ENCODE results near the gene MCCC1. TPM values are rescaled to one million over a fixed set of nuclear protein-coding genes. Genes with fewer than 3 reads are reported as not detected.
A peak's percentile ranks its signal among the peaks of the same experiment; 100 is the strongest.

The MCCC1 gene
- 10 to 100 TPM; 24.0 to 25.1 TPM for total RNA-seq

- peaks cover 34% of the 10 kb centered on the region for H3K4me1 Mint-ChIP-seq
- POLR2A ChIA-PET: no interaction called here
- DNase-seq: peak; percentile 99
- no peaks in the 10 kb centered on the region for H3K27me3 Mint-ChIP-seq
- peaks cover 11% of the 10 kb centered on the region for H3K36me3 Mint-ChIP-seq (ENCODE audit: low read depth)
- CTCF ChIA-PET: interaction anchor here (1.0 to 1.4 kb wide), 2 partner anchors 14 to 22 kb away, joined by 3 to 7 read pairs; no protein-coding TSS in a partner anchor
- peak within 1 kb of the TSS; percentile 90 for H3K27ac Mint-ChIP-seq
- H3K9me3 Mint-ChIP-seq: no peaks in the 10 kb centered on the region
- H3K4me3 Mint-ChIP-seq: peak within 1 kb of the TSS; percentile 99
These were observed at the start of gene MCCC1 for GRCh38 chr3:183099026-183099837. Gene MCCC1 (minus strand): TSS chr3:183099496. CDS start chr3:183099440, 56 bp downstream.

GRCh38 chr3:183148056-183148455 lies 48.8 kb upstream of the MCCC1 start:
- H3K27me3 Mint-ChIP-seq: no peaks in the 10 kb centered on the region
- POLR2A ChIA-PET: no interaction called here
- H3K9me3 Mint-ChIP-seq: no peaks in the 10 kb centered on the region
- no peak overlapping the region for H3K27ac Mint-ChIP-seq
- no peak overlapping the region for H3K4me3 Mint-ChIP-seq
- H3K36me3 Mint-ChIP-seq (ENCODE audit: low read depth): peaks cover 23% of the 10 kb centered on the region
- no peak for DNase-seq
- no peaks in the 10 kb centered on the region for H3K4me1 Mint-ChIP-seq
- CTCF ChIA-PET: no interaction called here

GRCh38 chr3:183144363-183144762 lies 45.1 kb upstream of the MCCC1 start:
- no peak overlapping the region for H3K4me3 Mint-ChIP-seq
- H3K27ac Mint-ChIP-seq: no peak overlapping the region
- H3K4me1 Mint-ChIP-seq: no peaks in the 10 kb centered on the region
- no peaks in the 10 kb centered on the region for H3K9me3 Mint-ChIP-seq
- DNase-seq: no peak
- H3K27me3 Mint-ChIP-seq: no peaks in the 10 kb centered on the region
- peaks cover 15% of the 10 kb centered on the region for H3K36me3 Mint-ChIP-seq (ENCODE audit: low read depth)
- ChIA-PET CTCF (interaction anchor here (2.0 kb wide), 1 partner anchor 22 kb away, joined by 6 read pairs; no protein-coding TSS in a partner anchor), POLR2A (no interaction called here)

GRCh38 chr3:183142199-183142598 lies 42.9 kb upstream of the MCCC1 start:
- no peaks in the 10 kb centered on the region for H3K9me3 Mint-ChIP-seq
- no peak for DNase-seq
- CTCF ChIA-PET: interaction anchor here (1.4 kb wide), 1 partner anchor 18 kb away, joined by 4 read pairs; no protein-coding TSS in a partner anchor
- H3K27ac Mint-ChIP-seq: no peak overlapping the region
- POLR2A ChIA-PET: no interaction called here
- H3K36me3 Mint-ChIP-seq (ENCODE audit: low read depth): peaks cover 17% of the 10 kb centered on the region
- no peaks in the 10 kb centered on the region for H3K4me1 Mint-ChIP-seq
- no peak overlapping the region for H3K4me3 Mint-ChIP-seq
- no peaks in the 10 kb centered on the region for H3K27me3 Mint-ChIP-seq

- POLR2A ChIA-PET: no interaction called here
- Mint-ChIP-seq H3K4me1 (no peaks in the 10 kb centered on the region), H3K4me3 (no peak overlapping the region), H3K36me3 (ENCODE audit: low read depth) (peaks cover 52% of the 10 kb centered on the region), H3K9me3 (peaks cover 4% of the 10 kb centered on the region), H3K27ac (no peak overlapping the region), H3K27me3 (no peaks in the 10 kb centered on the region)
- no peak for DNase-seq
- CTCF ChIA-PET: interaction anchor here (1.9 kb wide), 1 partner anchor 10 kb away, joined by 5 read pairs; no protein-coding TSS in a partner anchor
These were observed 35.5 kb upstream of the MCCC1 start for GRCh38 chr3:183134844-183135243.

- POLR2A ChIA-PET: no interaction called here
- Mint-ChIP-seq H3K4me1 (no peaks in the 10 kb centered on the region), H3K4me3 (no peak overlapping the region), H3K27ac (no peak overlapping the region), H3K9me3 (peaks cover 14% of the 10 kb centered on the region), H3K27me3 (no peaks in the 10 kb centered on the region), H3K36me3 (ENCODE audit: low read depth) (peaks cover 55% of the 10 kb centered on the region)
- CTCF ChIA-PET: no interaction called here
- no peak for DNase-seq
These were observed 33.1 kb upstream of the MCCC1 start for GRCh38 chr3:183132409-183132808.

GRCh38 chr3:183131735-183132134 lies 32.4 kb upstream of the MCCC1 start:
- no peak for DNase-seq
- Mint-ChIP-seq H3K36me3 (ENCODE audit: low read depth) (peaks cover 55% of the 10 kb centered on the region), H3K4me1 (no peaks in the 10 kb centered on the region), H3K9me3 (peaks cover 14% of the 10 kb centered on the region), H3K27me3 (no peaks in the 10 kb centered on the region), H3K4me3 (no peak overlapping the region), H3K27ac (no peak overlapping the region)
- ChIA-PET POLR2A (no interaction called here), CTCF (no interaction called here)

- H3K9me3 Mint-ChIP-seq: peaks cover 14% of the 10 kb centered on the region
- H3K4me1 Mint-ChIP-seq: no peaks in the 10 kb centered on the region
- peaks cover 55% of the 10 kb centered on the region for H3K36me3 Mint-ChIP-seq (ENCODE audit: low read depth)
- no peak overlapping the region for H3K4me3 Mint-ChIP-seq
- H3K27ac Mint-ChIP-seq: no peak overlapping the region
- H3K27me3 Mint-ChIP-seq: no peaks in the 10 kb centered on the region
- ChIA-PET CTCF (no interaction called here), POLR2A (no interaction called here)
- no peak for DNase-seq
These were observed 32.0 kb upstream of the MCCC1 start for GRCh38 chr3:183131186-183131725.

- Mint-ChIP-seq H3K27ac (no peak overlapping the region), H3K4me1 (no peaks in the 10 kb centered on the region), H3K36me3 (ENCODE audit: low read depth) (peaks cover 44% of the 10 kb centered on the region), H3K27me3 (no peaks in the 10 kb centered on the region), H3K9me3 (peaks cover 14% of the 10 kb centered on the region), H3K4me3 (no peak overlapping the region)
- DNase-seq: no peak
- POLR2A ChIA-PET: no interaction called here
- CTCF ChIA-PET: no interaction called here
These were observed 29.9 kb upstream of the MCCC1 start for GRCh38 chr3:183129243-183129642.

- Mint-ChIP-seq H3K9me3 (peaks cover 14% of the 10 kb centered on the region), H3K27ac (no peak overlapping the region), H3K4me3 (no peak overlapping the region), H3K36me3 (ENCODE audit: low read depth) (peaks cover 39% of the 10 kb centered on the region), H3K27me3 (no peaks in the 10 kb centered on the region), H3K4me1 (no peaks in the 10 kb centered on the region)
- ChIA-PET POLR2A (no interaction called here), CTCF (interaction anchor here (0.6 kb wide), 1 partner anchor 1260 kb away, joined by 3 read pairs; no protein-coding TSS in a partner anchor)
- DNase-seq: no peak
These were observed 29.4 kb upstream of the MCCC1 start for GRCh38 chr3:183128709-183129108.

- peaks cover 2% of the 10 kb centered on the region for H3K9me3 Mint-ChIP-seq
- POLR2A ChIA-PET: no interaction called here
- H3K36me3 Mint-ChIP-seq (ENCODE audit: low read depth): peaks cover 5% of the 10 kb centered on the region
- no peak overlapping the region for H3K4me3 Mint-ChIP-seq
- H3K27me3 Mint-ChIP-seq: no peaks in the 10 kb centered on the region
- no peak overlapping the region for H3K27ac Mint-ChIP-seq
- CTCF ChIA-PET: interaction anchor here (0.8 to 4.5 kb wide), 2 partner anchors 55 to 260 kb away, joined by 3 to 28 read pairs; no protein-coding TSS in a partner anchor
- no peaks in the 10 kb centered on the region for H3K4me1 Mint-ChIP-seq
- no peak for DNase-seq
These were observed 24.6 kb upstream of the MCCC1 start for GRCh38 chr3:183123891-183124290.

GRCh38 chr3:183122257-183122932 lies 23.1 kb upstream of the MCCC1 start:
- H3K4me1 Mint-ChIP-seq: peaks cover 1% of the 10 kb centered on the region
- no peak overlapping the region for H3K27ac Mint-ChIP-seq
- H3K9me3 Mint-ChIP-seq: no peaks in the 10 kb centered on the region
- peak; percentile 21 for DNase-seq
- ChIA-PET POLR2A (no interaction called here), CTCF (interaction anchor here (0.7 to 4.5 kb wide), 7 partner anchors 17 to 342 kb away, joined by 3 to 28 read pairs (median 3); partner anchors contain the start of gene MCF2L2)
- H3K4me3 Mint-ChIP-seq: no peak overlapping the region
- H3K27me3 Mint-ChIP-seq: peaks cover 2% of the 10 kb centered on the region
- H3K36me3 Mint-ChIP-seq (ENCODE audit: low read depth): no peaks in the 10 kb centered on the region
